Hepatocyte (in vitro differentiated cells): ENCODE measurements around the gene SOX4.

Experiments
- EZH2 ChIP-seq: fragments of 200-600 bp; sonication (generic); IDR thresholded peaks from 2 replicates; pipeline ENCODE4 v1.6.1; 2016; ENCODE audit warnings: antibody characterized with exemption, mild to moderate bottlenecking, borderline replicate concordance
- EZH2phosphoT487 ChIP-seq: fragments of 200-600 bp; sonication (generic); IDR thresholded peaks from one replicate; pipeline ENCODE4 v1.6.1; 2018; ENCODE audit warnings: antibody characterized with exemption, mild to moderate bottlenecking, low read depth, moderate library complexity; ENCODE audit not compliant: unreplicated experiment, severe bottlenecking
- TF ChIP-seq, protein P1 (sequence below): fragments of 200-600 bp; sonication (generic); IDR thresholded peaks from 2 replicates; pipeline ENCODE4 v1.5.1; 2016; ENCODE audit warnings: antibody characterized with exemption, mild to moderate bottlenecking; ENCODE audit not compliant: poor library complexity

DNA sequence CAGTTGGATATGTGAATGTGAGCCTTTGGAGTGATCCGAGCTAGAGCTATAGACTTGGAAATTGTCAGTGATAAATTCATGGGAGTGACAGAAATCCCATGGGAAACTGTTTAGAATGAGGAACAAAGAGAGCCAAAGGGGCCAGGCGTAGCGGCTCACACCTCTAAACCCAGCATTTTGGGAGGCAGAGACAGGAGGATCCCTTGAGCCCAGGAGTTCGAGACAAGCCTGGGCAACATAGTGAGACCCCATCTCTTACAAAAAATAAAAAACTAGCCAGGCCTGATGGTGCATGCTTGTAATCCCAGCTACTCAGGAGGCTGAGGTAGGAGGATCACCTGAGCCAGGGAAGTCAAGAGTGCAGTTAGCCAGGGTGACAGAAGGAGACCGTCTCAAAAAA, 39.3 kb upstream of the SOX4 start:
- TF ChIP-seq, protein P1, sequence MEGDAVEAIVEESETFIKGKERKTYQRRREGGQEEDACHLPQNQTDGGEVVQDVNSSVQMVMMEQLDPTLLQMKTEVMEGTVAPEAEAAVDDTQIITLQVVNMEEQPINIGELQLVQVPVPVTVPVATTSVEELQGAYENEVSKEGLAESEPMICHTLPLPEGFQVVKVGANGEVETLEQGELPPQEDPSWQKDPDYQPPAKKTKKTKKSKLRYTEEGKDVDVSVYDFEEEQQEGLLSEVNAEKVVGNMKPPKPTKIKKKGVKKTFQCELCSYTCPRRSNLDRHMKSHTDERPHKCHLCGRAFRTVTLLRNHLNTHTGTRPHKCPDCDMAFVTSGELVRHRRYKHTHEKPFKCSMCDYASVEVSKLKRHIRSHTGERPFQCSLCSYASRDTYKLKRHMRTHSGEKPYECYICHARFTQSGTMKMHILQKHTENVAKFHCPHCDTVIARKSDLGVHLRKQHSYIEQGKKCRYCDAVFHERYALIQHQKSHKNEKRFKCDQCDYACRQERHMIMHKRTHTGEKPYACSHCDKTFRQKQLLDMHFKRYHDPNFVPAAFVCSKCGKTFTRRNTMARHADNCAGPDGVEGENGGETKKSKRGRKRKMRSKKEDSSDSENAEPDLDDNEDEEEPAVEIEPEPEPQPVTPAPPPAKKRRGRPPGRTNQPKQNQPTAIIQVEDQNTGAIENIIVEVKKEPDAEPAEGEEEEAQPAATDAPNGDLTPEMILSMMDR: no peak
- no peak for TF ChIP-seq EZH2
- TF ChIP-seq EZH2phosphoT487: no peak
